Esophagus squamous epithelium (tissue), 5 donors: ENCODE data around the gene STAC. TPM values are rescaled to one million over a fixed set of nuclear protein-coding genes. Genes with fewer than 3 reads are reported as not detected.

Experiments used
- DNase-seq: peaks from one replicate; lab custom pipeline; 2025; lab: John Stamatoyannopoulos, UW
- H3K27ac ChIP-seq, 4 donors: fragments of 200-600 bp; sonication (generic); one replicate each; pipeline ENCODE4 v1.5.1; 2016 to 2019; ENCODE audit warnings: mild to moderate bottlenecking in 1 of 4
- H3K27me3 ChIP-seq, 4 donors: fragments of 200-600 bp; sonication (generic); 1 replicate in 3 of 4; 2 replicates in 1 of 4; pipeline versions ENCODE4 v1.5.1 to v1.6.0; 2017 to 2021; ENCODE audit warnings: antibody characterized with exemption in 1 of 4
- H3K36me3 ChIP-seq, 3 donors: fragments of 200-600 bp; sonication (generic); one replicate each; pipeline ENCODE4 v1.5.1; 2016 to 2019
- H3K4me1 ChIP-seq, 3 donors: fragments of 200-600 bp; sonication (generic); one replicate each; pipeline ENCODE4 v1.5.1; 2017 to 2019
- H3K4me3 ChIP-seq, 4 donors: fragments of 200-600 bp; sonication (generic); 1 replicate in 3 of 4; 2 replicates in 1 of 4; pipeline ENCODE4 v1.5.1; 2016 to 2019; ENCODE audit warnings: mild to moderate bottlenecking in 2 of 4, moderate library complexity in 1 of 4
- H3K9me3 ChIP-seq, 3 donors: fragments of 200-600 bp; sonication (generic); one replicate each; pipeline ENCODE4 v1.5.1; 2016 to 2019
- CTCF ChIP-seq, 6 experiments: fragments of 450-650 bp in 4 of 6; fragments of 200-600 bp in 2 of 6; sonication (generic) in 2 of 6; IDR thresholded peaks; one replicate each; pipeline ENCODE4 v1.5.1; 2016 to 2019; ENCODE audit warnings: antibody characterized with exemption in 6 of 6, mild to moderate bottlenecking in 4 of 6, moderate library complexity in 4 of 6
- POLR2A ChIP-seq, 4 donors: fragments of 450-650 bp; IDR thresholded peaks; one replicate each; pipeline ENCODE4 v1.6.1; 2017; ENCODE audit warnings: antibody characterized with exemption in 4 of 4, mild to moderate bottlenecking in 4 of 4, moderate library complexity in 3 of 4
- WGBS, 2 donors: methylation state at CpG; one replicate each; pipeline ENCODE4 v1.1.5; 2018; 5-methylcytosine and 5-hydroxymethylcytosine counted together
- intact Hi-C: fragments of 100-400 bp; cut with DNase I; formaldehyde crosslinking; loops from one replicate; pipeline ENCODE4 v1.15.0; 2022
- total RNA-seq, 4 donors: library from RNA; depleted of rRNA; stranded (reverse); fragments of >200 nt; gene quantifications; one replicate each; pipeline ENCODE4 v1.1.0, GENCODE V29; 2016
- donor health status: DM: yes; HTN: yes; CAD: no.

Gene STAC
- total RNA-seq, 4 donors from 2014 or later, result 0.15 to 0.79 (median 0.46) TPM

GRCh38 chr3:36408146-36408545 lies 27.8 kb downstream of the STAC start:
- intact Hi-C loops, result no loop called here
- Histone ChIP-seq H3K4me1 (no peaks in the 10 kb centered on the region), H3K36me3 (no peaks in the 10 kb centered on the region), H3K4me3 (no peak overlapping the region), H3K27me3 (no peaks in the 10 kb centered on the region), H3K27ac (no peak overlapping the region), H3K9me3 (no peaks in the 10 kb centered on the region)
- 76 to 79% methylated on average over 1 of the region's 1 CpG for WGBS, 2 donors
- no peak for DNase-seq
- TF ChIP-seq CTCF (IDR thresholded peaks at IDR 0.05), result peak in 1 of 6 experiments; percentile 15
- no peak for TF ChIP-seq POLR2A (IDR thresholded peaks at IDR 0.05)

DNA sequence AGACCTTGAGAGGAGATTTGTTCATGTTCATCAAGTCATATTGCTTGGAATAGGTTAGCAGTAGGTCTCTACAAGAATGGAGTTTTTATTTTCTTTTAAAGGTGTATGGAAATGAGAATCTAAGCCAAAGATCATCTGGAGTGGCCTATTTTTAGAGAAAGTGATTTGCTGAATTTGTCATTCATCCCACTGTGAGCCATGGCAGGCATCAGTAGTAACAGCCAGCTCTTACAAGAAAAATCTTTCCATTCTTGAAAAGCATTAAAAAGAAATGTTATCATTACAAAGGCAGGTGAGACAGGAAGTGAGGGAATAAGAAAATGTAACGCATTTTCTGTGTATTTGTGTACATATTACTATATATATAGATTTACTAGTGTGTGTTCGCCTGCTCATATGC lies 29.6 kb downstream of the STAC start:
- no peak overlapping the region for H3K27ac ChIP-seq
- 72 to 77% methylated on average over 2 of the region's 2 CpGs for WGBS, 2 donors
- H3K27me3 ChIP-seq, result no peaks in the 10 kb centered on the region
- H3K36me3 ChIP-seq, result no peaks in the 10 kb centered on the region
- H3K9me3 ChIP-seq, result no peaks in the 10 kb centered on the region
- intact Hi-C loops, result no loop called here
- no peak for DNase-seq
- H3K4me1 ChIP-seq, result no peaks in the 10 kb centered on the region
- TF ChIP-seq POLR2A (IDR thresholded peaks at IDR 0.05) (no peak), CTCF (IDR thresholded peaks at IDR 0.05) (no peak)
- no peak overlapping the region for H3K4me3 ChIP-seq

GRCh38 chr3:36411587-36411986 lies 31.3 kb downstream of the STAC start:
- Histone ChIP-seq H3K36me3 (no peaks in the 10 kb centered on the region), H3K4me3 (no peak overlapping the region), H3K9me3 (peaks cover 0 to 6% (median 0%) of the 10 kb centered on the region in 3 donors), H3K27ac (no peak overlapping the region), H3K4me1 (no peaks in the 10 kb centered on the region), H3K27me3 (no peaks in the 10 kb centered on the region)
- no peak for DNase-seq
- intact Hi-C loops, result no loop called here
- TF ChIP-seq POLR2A (IDR thresholded peaks at IDR 0.05) (no peak), CTCF (IDR thresholded peaks at IDR 0.05) (no peak)
- 44 to 78% methylated on average over 1 of the region's 1 CpG for WGBS, 2 donors

DNA sequence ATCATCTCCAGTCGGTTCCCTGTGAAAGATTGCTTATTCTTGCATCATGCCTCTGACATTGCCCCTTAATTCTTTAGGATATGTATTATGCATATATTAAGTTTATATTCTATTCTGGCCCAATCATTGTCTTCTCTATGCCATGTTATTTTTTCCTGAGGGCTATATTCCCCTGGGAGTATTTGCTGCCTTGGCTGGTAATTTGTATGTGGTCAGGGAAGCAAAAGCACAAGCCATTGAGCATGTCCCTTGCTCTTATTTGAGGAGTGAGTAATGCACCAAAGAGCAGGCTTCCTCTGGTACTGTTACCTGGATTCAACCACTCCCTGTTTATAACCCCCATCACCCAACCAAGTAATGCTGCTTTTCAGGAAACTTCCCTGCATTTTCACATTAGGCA lies 36.3 kb downstream of the STAC start:
- H3K27me3 ChIP-seq, result no peaks in the 10 kb centered on the region
- no peaks in the 10 kb centered on the region for H3K4me1 ChIP-seq
- intact Hi-C loops, result no loop called here
- H3K4me3 ChIP-seq, result no peak overlapping the region
- no peak overlapping the region for H3K27ac ChIP-seq
- WGBS, 2 donors, result 41 to 92% methylated on average over 1 of the region's 1 CpG
- TF ChIP-seq POLR2A (IDR thresholded peaks at IDR 0.05), result no peak
- TF ChIP-seq CTCF (IDR thresholded peaks at IDR 0.05), result no peak
- no peaks in the 10 kb centered on the region for H3K36me3 ChIP-seq
- no peak for DNase-seq
- H3K9me3 ChIP-seq, result peaks cover 0 to 6% (median 0%) of the 10 kb centered on the region in 3 donors

- intact Hi-C loops, result no loop called here
- H3K27ac ChIP-seq, result no peak overlapping the region
- 72 to 77% methylated on average over 2 of the region's 2 CpGs for WGBS, 2 donors
- peaks cover 0 to 6% (median 0%) of the 10 kb centered on the region in 3 donors for H3K9me3 ChIP-seq
- H3K36me3 ChIP-seq, result no peaks in the 10 kb centered on the region
- H3K4me3 ChIP-seq, result no peak overlapping the region
- DNase-seq, result no peak
- H3K4me1 ChIP-seq, result no peaks in the 10 kb centered on the region
- no peak for TF ChIP-seq POLR2A (IDR thresholded peaks at IDR 0.05)
- no peak for TF ChIP-seq CTCF (IDR thresholded peaks at IDR 0.05)
- H3K27me3 ChIP-seq, result no peaks in the 10 kb centered on the region
Measured at GRCh38 chr3:36417237-36417636, 36.9 kb downstream of the STAC start.
